Endothelial cell of hepatic sinusoid (primary cell): Measurements from ENCODE around the gene RNU5D-1.
"Not testable (repeated sequence)": the region's sequence is repeated elsewhere in the genome, so short reads cannot be mapped to it uniquely, and the experiment has no call there.

ENCODE experiments used
- in situ Hi-C: cut with HindIII; loops from 2 replicates; pipeline ENCODE4 v1.10.0; 2017; ENCODE audit warnings: low sequenced_read_pairs

The RNU5D-1 gene

GRCh38 chr1:44730741-44731512 is at the start of gene RNU5D-1:
Gene RNU5D-1 (minus strand): TSS chr1:44731170.
- in situ Hi-C loops, result no loop called here

- in situ Hi-C loops, result no loop called here
These were observed 49.7 kb upstream of the RNU5D-1 start for GRCh38 chr1:44780583-44781121.

- in situ Hi-C loops, result loop anchor here (5.0 kb wide), 1 partner anchor 52 kb away; no protein-coding TSS in a partner anchor
These were observed 48.0 kb upstream of the RNU5D-1 start for GRCh38 chr1:44778705-44779576.

- in situ Hi-C loops, result loop anchor here (5.0 kb wide), 1 partner anchor 51 kb away; no protein-coding TSS in a partner anchor
These were observed 47.1 kb upstream of the RNU5D-1 start for GRCh38 chr1:44777969-44778635.

GRCh38 chr1:44777547-44777946 is 46.6 kb upstream of the RNU5D-1 start:
- in situ Hi-C loops, result loop anchor here (5.0 kb wide), 1 partner anchor 50 kb away; no protein-coding TSS in a partner anchor

- in situ Hi-C loops, result loop anchor here (5.0 kb wide), 1 partner anchor 49 kb away; no protein-coding TSS in a partner anchor
These were observed 45.7 kb upstream of the RNU5D-1 start for GRCh38 chr1:44776730-44777068.

GRCh38 chr1:44775930-44776729 is 45.2 kb upstream of the RNU5D-1 start:
- in situ Hi-C loops, result loop anchor here (5.0 kb wide), 1 partner anchor 49 kb away; no protein-coding TSS in a partner anchor

GRCh38 chr1:44775078-44775929 is 44.3 kb upstream of the RNU5D-1 start, which contains the start of gene RPS8:
Gene RPS8 (plus strand): TSS chr1:44775540. CDS start chr1:44775597, 57 bp downstream.
- in situ Hi-C loops, result loop anchor here (5.0 kb wide), 1 partner anchor 48 kb away; no protein-coding TSS in a partner anchor

GRCh38 chr1:44766421-44766820 is 35.5 kb upstream of the RNU5D-1 start:
- in situ Hi-C loops, result not testable (repeated sequence)

GRCh38 chr1:44760876-44761275 is 29.9 kb upstream of the RNU5D-1 start:
- in situ Hi-C loops, result no loop called here

- in situ Hi-C loops, result no loop called here
These were observed 28.1 kb upstream of the RNU5D-1 start for GRCh38 chr1:44759077-44759476.

- in situ Hi-C loops, result no loop called here
These were observed 26.4 kb upstream of the RNU5D-1 start for GRCh38 chr1:44757420-44757819.

GRCh38 chr1:44747878-44748277 is 16.9 kb upstream of the RNU5D-1 start:
- in situ Hi-C loops, result no loop called here

- in situ Hi-C loops, result no loop called here
These were observed 12.2 kb upstream of the RNU5D-1 start for GRCh38 chr1:44743211-44743610.

- in situ Hi-C loops, result no loop called here
These were observed 9.2 kb upstream of the RNU5D-1 start for GRCh38 chr1:44740179-44740617.

- in situ Hi-C loops, result no loop called here
These were observed 8.6 kb upstream of the RNU5D-1 start, which contains the start of gene KIF2C for GRCh38 chr1:44739307-44740178. Gene KIF2C (plus strand): TSS chr1:44739837. CDS start chr1:44739933, 96 bp downstream.

- in situ Hi-C loops, result not testable (repeated sequence)
These were observed 8.0 kb upstream of the RNU5D-1 start for GRCh38 chr1:44738953-44739306.

- in situ Hi-C loops, result no loop called here
These were observed 5.0 kb upstream of the RNU5D-1 start for GRCh38 chr1:44735992-44736391.
